K562 (cell line): Measurements from ENCODE around the gene RNF166. TPM values are rescaled to one million over a fixed set of nuclear protein-coding genes. Genes with fewer than 3 reads are reported as not detected.

Experiments
- CBFB ChIP-seq: sonication (generic); formaldehyde crosslinking; IDR thresholded peaks from 2 replicates; pipeline ENCODE4 v1.4.0; 2020; ENCODE audit warnings: mild to moderate bottlenecking, missing genetic modification reagents
- ETV6 ChIP-seq, 3 experiments: fragments of 150-350 bp in 1 of 3; sonication (generic) in 1 of 3; formaldehyde crosslinking in 1 of 3; IDR thresholded peaks; 2 replicates each; pipeline versions ENCODE4 v1.6.1 to v1.8.0; 2014 to 2022; ENCODE audit warnings: borderline replicate concordance in 2 of 3, low read depth in 2 of 3, antibody characterized with exemption in 1 of 3, low read length in 1 of 3, mild to moderate bottlenecking in 1 of 3, missing genetic modification reagents in 1 of 3
- FUS ChIP-seq: fragments of 200-400 bp; formaldehyde crosslinking; optimal IDR thresholded peaks from 2 replicates; pipeline ENCODE3; 2017; ENCODE audit warnings: low read depth, low read length
- GABPB2 ChIP-seq: fragments of 250-450 bp; sonication (Bioruptor Pico); conservative IDR thresholded peaks from 2 replicates; pipeline ENCODE4 v1.5.1; 2021; ENCODE audit warnings: mild to moderate bottlenecking
- KLF6 ChIP-seq: fragments of 250-450 bp; sonication (Bioruptor Pico); IDR thresholded peaks from 2 replicates; pipeline ENCODE4 v1.4.0; 2020; ENCODE audit warnings: mild to moderate bottlenecking, moderate library complexity, borderline replicate concordance
- NELFE ChIP-seq: IDR thresholded peaks from 2 replicates; pipeline ENCODE4 v1.6.1; 2011; ENCODE audit warnings: mild to moderate bottlenecking; ENCODE audit not compliant: insufficient read depth, insufficient read length
- NFRKB ChIP-seq: fragments of 450-650 bp; IDR thresholded peaks from 2 replicates; pipeline ENCODE4 v1.6.1; 2016; ENCODE audit warnings: low read depth
- PRPF4 ChIP-seq: fragments of 200-400 bp; formaldehyde crosslinking; IDR thresholded peaks from one replicate; pipeline ENCODE4 v1.6.1; 2017; ENCODE audit warnings: low read length, low read depth, mild to moderate bottlenecking; ENCODE audit not compliant: insufficient read depth, poor library complexity, severe bottlenecking
- ZNF830 ChIP-seq: fragments of 250-450 bp; sonication (Bioruptor Pico); IDR thresholded peaks from 2 replicates; pipeline ENCODE4 v1.5.0; 2021; ENCODE audit warnings: mild to moderate bottlenecking
- polyA plus RNA-seq, 8 experiments: library from polyadenylated mRNA; depleted of rRNA in 4 of 8; stranded (reverse) in 5 of 8; unstranded in 3 of 8; fragments of >200 nt; fragmentation: Nextera tagmentation in 2 of 8; fragmentation: Illumina TruSeq in 1 of 8; extraction: Ambion mirVana in 2 of 8; extraction: Trizol in 1 of 8; gene quantifications; 2 replicates each; pipeline versions ENCODE4 v1.2.1 to v1.2.3, GENCODE V29; 2011 to 2014; ENCODE audit warnings: inconsistent platforms in 1 of 8, missing spikeins in 1 of 8
- total RNA-seq, 7 experiments: library from RNA; depleted of rRNA in 6 of 7; stranded (reverse); fragments of >200 nt in 6 of 7; fragmentation: Illumina TruSeq in 2 of 7; extraction: Trizol in 2 of 7; gene quantifications; 2 replicates each; pipeline versions ENCODE4 v1.2.1 to v1.2.3, GENCODE V29; 2011 to 2021; ENCODE audit warnings: low replicate concordance in 1 of 7
- TF ChIP-seq, protein P1 (sequence below): IDR thresholded peaks from 2 replicates; pipeline ENCODE4 v1.6.1; 2012; ENCODE audit warnings: low read depth, low read length, improper control_type of control experiment, borderline replicate concordance
- TF ChIP-seq, protein P2 (sequence below): fragments of 450-650 bp; IDR thresholded peaks from 2 replicates; pipeline ENCODE4 v1.6.1; 2016; ENCODE audit warnings: antibody characterized with exemption
- TF ChIP-seq, protein P3 (sequence below), 2 experiments: fragments of 450-650 bp in 1 of 2; sonication (generic) in 1 of 2; formaldehyde crosslinking in 1 of 2; IDR thresholded peaks; 2 replicates each; pipeline versions ENCODE4 v1.7.1 to v1.9.0; 2016 to 2022; ENCODE audit warnings: inconsistent platforms in 1 of 2, mild to moderate bottlenecking in 1 of 2, missing genetic modification reagents in 1 of 2

Gene RNF166
- total and polyA plus RNA-seq, 9 of the 15 experiments (the other 6 are each of a cell fraction or from before 2014, with no cell fraction given), result 0.56 to 60.3 (median 19.5) TPM

DNA sequence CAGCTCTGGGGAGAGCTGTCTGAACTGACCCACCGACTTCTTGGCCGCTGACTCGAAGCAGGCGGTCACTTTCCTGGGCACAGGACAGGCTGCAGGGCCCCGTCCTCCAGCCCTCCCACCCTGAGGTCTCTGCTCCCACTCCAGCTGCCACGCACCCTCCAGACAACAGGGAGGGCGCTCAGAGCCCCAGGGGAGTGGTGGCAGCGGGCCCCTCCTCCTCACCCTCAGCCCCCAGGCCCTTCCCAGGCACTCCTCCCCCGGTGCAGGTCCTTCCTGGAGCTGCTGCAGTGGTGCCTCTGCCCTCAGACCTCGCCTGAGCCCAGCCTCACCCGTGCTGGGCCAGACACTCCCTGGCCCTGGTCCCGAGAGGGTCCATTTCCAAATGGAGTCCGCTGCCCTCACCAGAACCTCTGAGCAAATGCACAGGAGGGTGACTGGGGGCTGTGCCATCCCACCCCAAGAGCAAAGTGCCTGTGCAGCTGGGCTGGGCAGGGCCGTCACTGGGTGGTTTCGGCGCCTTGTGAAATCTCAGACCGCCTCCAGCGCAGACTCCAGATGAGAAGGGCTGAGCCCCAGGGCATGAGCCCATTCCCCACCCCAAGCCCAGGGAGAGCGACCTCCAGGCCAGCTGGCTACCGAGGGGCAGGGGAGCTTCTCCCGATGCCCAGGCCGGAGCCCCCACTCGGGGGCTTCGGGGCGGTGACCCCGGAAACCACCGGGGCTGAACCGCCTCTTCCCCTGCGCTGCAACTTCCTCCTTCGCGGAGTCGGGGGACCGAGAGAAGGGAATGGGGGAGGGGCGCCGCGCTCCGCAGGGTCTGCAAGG is 56.1 kb downstream of the RNF166 start (continued):
- TF ChIP-seq ETV6 (IDR thresholded peaks at IDR 0.05; ENCODE audit: borderline replicate concordance in 1 of 2, low read depth in 2 of 2, low read length in 1 of 2) (no peak), ETV6 (CRISPR knock-in tag; IDR thresholded peaks at IDR 0.05; ENCODE audit: borderline replicate concordance) (no peak), ZNF830 (CRISPR knock-in tag) (peak; percentile 78; the same call in 1 of the 2 replicates), NFRKB (no peak), NELFE (no peak), KLF6 (CRISPR knock-in tag) (no peak), FUS (no peak), PRPF4 (peak; percentile 51), CBFB (no peak), GABPB2 (CRISPR knock-in tag) (no peak)
- TF ChIP-seq, protein P1, sequence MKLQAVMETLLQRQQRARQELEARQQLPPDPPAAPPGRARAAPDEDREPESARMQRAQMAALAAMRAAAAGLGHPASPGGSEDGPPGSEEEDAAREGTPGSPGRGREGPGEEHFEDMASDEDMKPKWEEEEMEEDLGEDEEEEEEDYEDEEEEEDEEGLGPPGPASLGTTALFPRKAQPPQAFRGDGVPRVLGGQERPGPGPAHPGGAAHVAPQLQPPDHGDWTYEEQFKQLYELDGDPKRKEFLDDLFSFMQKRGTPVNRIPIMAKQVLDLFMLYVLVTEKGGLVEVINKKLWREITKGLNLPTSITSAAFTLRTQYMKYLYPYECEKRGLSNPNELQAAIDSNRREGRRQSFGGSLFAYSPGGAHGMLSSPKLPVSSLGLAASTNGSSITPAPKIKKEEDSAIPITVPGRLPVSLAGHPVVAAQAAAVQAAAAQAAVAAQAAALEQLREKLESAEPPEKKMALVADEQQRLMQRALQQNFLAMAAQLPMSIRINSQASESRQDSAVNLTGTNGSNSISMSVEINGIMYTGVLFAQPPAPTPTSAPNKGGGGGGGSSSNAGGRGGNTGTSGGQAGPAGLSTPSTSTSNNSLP, result no peak
- TF ChIP-seq, protein P2, sequence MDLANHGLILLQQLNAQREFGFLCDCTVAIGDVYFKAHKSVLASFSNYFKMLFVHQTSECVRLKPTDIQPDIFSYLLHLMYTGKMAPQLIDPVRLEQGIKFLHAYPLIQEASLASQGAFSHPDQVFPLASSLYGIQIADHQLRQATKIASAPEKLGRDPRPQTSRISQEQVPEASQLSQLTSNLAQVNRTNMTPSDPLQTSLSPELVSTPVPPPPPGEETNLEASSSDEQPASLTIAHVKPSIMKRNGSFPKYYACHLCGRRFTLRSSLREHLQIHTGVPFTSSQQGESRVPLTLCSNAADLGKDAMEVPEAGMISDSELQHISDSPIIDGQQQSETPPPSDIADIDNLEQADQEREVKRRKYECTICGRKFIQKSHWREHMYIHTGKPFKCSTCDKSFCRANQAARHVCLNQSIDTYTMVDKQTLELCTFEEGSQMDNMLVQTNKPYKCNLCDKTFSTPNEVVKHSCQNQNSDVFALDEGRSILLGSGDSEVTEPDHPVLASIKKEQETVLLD, result 0 out of 2 replicates have a peak, but pooled peaks have one; percentile 22
- TF ChIP-seq, protein P3, sequence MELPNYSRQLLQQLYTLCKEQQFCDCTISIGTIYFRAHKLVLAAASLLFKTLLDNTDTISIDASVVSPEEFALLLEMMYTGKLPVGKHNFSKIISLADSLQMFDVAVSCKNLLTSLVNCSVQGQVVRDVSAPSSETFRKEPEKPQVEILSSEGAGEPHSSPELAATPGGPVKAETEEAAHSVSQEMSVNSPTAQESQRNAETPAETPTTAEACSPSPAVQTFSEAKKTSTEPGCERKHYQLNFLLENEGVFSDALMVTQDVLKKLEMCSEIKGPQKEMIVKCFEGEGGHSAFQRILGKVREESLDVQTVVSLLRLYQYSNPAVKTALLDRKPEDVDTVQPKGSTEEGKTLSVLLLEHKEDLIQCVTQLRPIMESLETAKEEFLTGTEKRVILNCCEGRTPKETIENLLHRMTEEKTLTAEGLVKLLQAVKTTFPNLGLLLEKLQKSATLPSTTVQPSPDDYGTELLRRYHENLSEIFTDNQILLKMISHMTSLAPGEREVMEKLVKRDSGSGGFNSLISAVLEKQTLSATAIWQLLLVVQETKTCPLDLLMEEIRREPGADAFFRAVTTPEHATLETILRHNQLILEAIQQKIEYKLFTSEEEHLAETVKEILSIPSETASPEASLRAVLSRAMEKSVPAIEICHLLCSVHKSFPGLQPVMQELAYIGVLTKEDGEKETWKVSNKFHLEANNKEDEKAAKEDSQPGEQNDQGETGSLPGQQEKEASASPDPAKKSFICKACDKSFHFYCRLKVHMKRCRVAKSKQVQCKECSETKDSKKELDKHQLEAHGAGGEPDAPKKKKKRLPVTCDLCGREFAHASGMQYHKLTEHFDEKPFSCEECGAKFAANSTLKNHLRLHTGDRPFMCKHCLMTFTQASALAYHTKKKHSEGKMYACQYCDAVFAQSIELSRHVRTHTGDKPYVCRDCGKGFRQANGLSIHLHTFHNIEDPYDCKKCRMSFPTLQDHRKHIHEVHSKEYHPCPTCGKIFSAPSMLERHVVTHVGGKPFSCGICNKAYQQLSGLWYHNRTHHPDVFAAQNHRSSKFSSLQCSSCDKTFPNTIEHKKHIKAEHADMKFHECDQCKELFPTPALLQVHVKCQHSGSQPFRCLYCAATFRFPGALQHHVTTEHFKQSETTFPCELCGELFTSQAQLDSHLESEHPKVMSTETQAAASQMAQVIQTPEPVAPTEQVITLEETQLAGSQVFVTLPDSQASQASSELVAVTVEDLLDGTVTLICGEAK (IDR thresholded peaks at IDR 0.05), result peak; percentile 63; the same call in 1 of the 2 replicates
- TF ChIP-seq, protein P3 (CRISPR knock-in tag; IDR thresholded peaks at IDR 0.05), result no peak
